ENCODE results near the gene EPHX1. TPM values are rescaled to one million over a fixed set of nuclear protein-coding genes. Genes with fewer than 3 reads are reported as not detected.

Gene EPHX1
- total and polyA plus RNA-seq, 10 of the 15 experiments (the other 5 are each of a cell fraction or from before 2014, with no cell fraction given): 0.33 to 2.9 (median 0.78) TPM; not detected in 2

- no peaks in the 10 kb centered on the region for H3K36me3 ChIP-seq (ENCODE audit: control insufficient read depth in 2 of 2, insufficient read depth in 2 of 2, low read length in 1 of 2)
- no peak overlapping the region for H3K9ac ChIP-seq (ENCODE audit: control insufficient read depth, insufficient read depth, low read length)
- no peak overlapping the region for H3K4me3 ChIP-seq
- FAIRE-seq: no peak
- H2AFZ ChIP-seq (ENCODE audit: control insufficient read depth, low read depth, low read length): no peak overlapping the region
- ChIA-PET CTCF (no interaction called here), POLR2A (interaction anchor here (0.6 kb wide), 1 partner anchor 1082 kb away, joined by 3 read pairs; no protein-coding TSS in a partner anchor), SMC1A (ENCODE audit: uncharacterized antibody, unreplicated experiment) (no interaction called here), RAD21 (ENCODE audit: unreplicated experiment) (no interaction called here)
- TF ChIP-seq CHD1 (IDR thresholded peaks at IDR 0.05; ENCODE audit: low read depth, low read length): no peak
- no peak for TF ChIP-seq HDAC6 (IDR thresholded peaks at IDR 0.05; ENCODE audit: unreplicated experiment)
- no peak for TF ChIP-seq POLR2AphosphoS2 (IDR thresholded peaks at IDR 0.05; ENCODE audit: low read depth, low read length)
- H3K9me3 ChIP-seq (replicated peaks; ENCODE audit: control insufficient read depth, insufficient read depth, low read length): no peaks in the 10 kb centered on the region
- intact Hi-C loops (cut with micrococcal nuclease; ENCODE audit: unreplicated experiment) (no loop called here), in situ Hi-C loops (cut with MboI) (no loop called here)
- no peak for ATAC-seq
- DNase-seq (ENCODE audit: low read depth, low spot score): no peak
- H3K27me3 ChIP-seq (replicated peaks in 1 of 2; ENCODE audit: control insufficient read depth in 2 of 2, insufficient read depth in 2 of 2, low read length in 1 of 2): no peaks in the 10 kb centered on the region
- no peak overlapping the region for H3K27ac ChIP-seq (ENCODE audit: control insufficient read depth, insufficient read depth)
- no peak overlapping the region for H3K4me2 ChIP-seq (ENCODE audit: control insufficient read depth, insufficient read depth)
- no peaks in the 10 kb centered on the region for H3K4me1 ChIP-seq (ENCODE audit: control insufficient read depth, insufficient read depth, low read length)
- H4K20me1 ChIP-seq (ENCODE audit: control insufficient read depth, insufficient read depth): no peaks in the 10 kb centered on the region
- WGBS (ENCODE audit: insufficient coverage, insufficient replicate concordance, low lambda C conversion rate, missing lambda C conversion rate): 56% methylated on average over 15 of the region's 17 CpGs
- no peaks in the 10 kb centered on the region for H3K79me2 ChIP-seq (ENCODE audit: control insufficient read depth, insufficient read depth, low read length)
- BruUV-seq (replicated peaks): no TSS peak
Observed at GRCh38 chr1:225815526-225816178, 5.7 kb downstream of the EPHX1 start.

GRCh38 chr1:225816643-225817538, 7.0 kb downstream of the EPHX1 start:
- Histone ChIP-seq H3K27ac (ENCODE audit: control insufficient read depth, insufficient read depth) (no peak overlapping the region), H3K27me3 (replicated peaks in 1 of 2; ENCODE audit: control insufficient read depth in 2 of 2, insufficient read depth in 2 of 2, low read length in 1 of 2) (no peaks in the 10 kb centered on the region), H3K9ac (ENCODE audit: control insufficient read depth, insufficient read depth, low read length) (no peak overlapping the region), H4K20me1 (ENCODE audit: control insufficient read depth, insufficient read depth) (no peaks in the 10 kb centered on the region), H3K79me2 (ENCODE audit: control insufficient read depth, insufficient read depth, low read length) (no peaks in the 10 kb centered on the region), H3K36me3 (ENCODE audit: control insufficient read depth in 2 of 2, insufficient read depth in 2 of 2, low read length in 1 of 2) (no peaks in the 10 kb centered on the region), H3K4me3 (no peak overlapping the region), H3K4me1 (ENCODE audit: control insufficient read depth, insufficient read depth, low read length) (no peaks in the 10 kb centered on the region), H3K4me2 (ENCODE audit: control insufficient read depth, insufficient read depth) (no peak overlapping the region), H3K9me3 (replicated peaks; ENCODE audit: control insufficient read depth, insufficient read depth, low read length) (no peaks in the 10 kb centered on the region), H2AFZ (ENCODE audit: control insufficient read depth, low read depth, low read length) (no peak overlapping the region)
- WGBS (ENCODE audit: insufficient coverage, insufficient replicate concordance, low lambda C conversion rate, missing lambda C conversion rate): 67% methylated on average over 12 of the region's 17 CpGs
- intact Hi-C loops (cut with micrococcal nuclease; ENCODE audit: unreplicated experiment) (no loop called here), in situ Hi-C loops (cut with MboI) (no loop called here)
- no TSS peak for BruUV-seq (replicated peaks)
- ChIA-PET RAD21 (ENCODE audit: unreplicated experiment) (no interaction called here), SMC1A (ENCODE audit: uncharacterized antibody, unreplicated experiment) (no interaction called here), CTCF (no interaction called here), POLR2A (no interaction called here)
- ATAC-seq: no peak
- no peak for DNase-seq (ENCODE audit: low read depth, low spot score)
- no peak for FAIRE-seq
- TF ChIP-seq RAD51 (IDR thresholded peaks at IDR 0.05) (no peak), ZBTB33 (IDR thresholded peaks at IDR 0.05) (no peak), ZBTB4 (CRISPR knock-in tag; IDR thresholded peaks at IDR 0.05) (no peak), PML (IDR thresholded peaks at IDR 0.05; ENCODE audit: low read length) (no peak), IKZF1 (conservative IDR thresholded peaks at IDR 0.05) (no peak), ATF3 (IDR thresholded peaks at IDR 0.05; ENCODE audit: borderline replicate concordance, extremely low read depth, low read depth, low read length) (no peak), ZZZ3 (IDR thresholded peaks at IDR 0.05; ENCODE audit: control insufficient read depth, insufficient read length, low read depth) (no peak)
